Mesenchymal stem cell (in vitro differentiated cells and primary cell): ENCODE measurements around the gene RMND5A.

ENCODE experiments used
- DNase-seq: peaks from one replicate; pipeline ENCODE4 v3.0.0-alpha.2; 2013
- H2AFZ ChIP-seq: one replicate; pipeline ENCODE4 v1.6.1; 2013; ENCODE audit warnings: low read depth, mild to moderate bottlenecking, control low read depth, inconsistent platforms, low read length, moderate library complexity
- H2AK5ac ChIP-seq: 2 replicates; pipeline ENCODE4 v1.6.1; 2013; ENCODE audit warnings: low read length, moderate library complexity, mild to moderate bottlenecking, inconsistent platforms; ENCODE audit not compliant: severe bottlenecking
- H2BK120ac ChIP-seq: one replicate; pipeline ENCODE4 v1.6.1; 2013; ENCODE audit warnings: low read depth, mild to moderate bottlenecking, inconsistent platforms, low read length, moderate library complexity
- H2BK12ac ChIP-seq, 2 experiments: one replicate each; pipeline ENCODE4 v1.6.1; 2013; ENCODE audit warnings: inconsistent platforms in 2 of 2, low read length in 2 of 2, mild to moderate bottlenecking in 2 of 2, moderate library complexity in 2 of 2, control low read depth in 1 of 2
- H2BK15ac ChIP-seq: one replicate; pipeline ENCODE4 v1.6.1; 2013; ENCODE audit warnings: mild to moderate bottlenecking, low read depth, inconsistent platforms; ENCODE audit not compliant: poor library complexity, severe bottlenecking
- H2BK5ac ChIP-seq: 2 replicates; pipeline ENCODE4 v1.6.1; 2013; ENCODE audit warnings: low read depth, mild to moderate bottlenecking, low read length, control low read depth, inconsistent platforms; ENCODE audit not compliant: poor library complexity, severe bottlenecking
- H3K14ac ChIP-seq, 2 experiments: one replicate each; pipeline ENCODE4 v1.6.1; 2013; ENCODE audit warnings: inconsistent platforms in 2 of 2, low read length in 2 of 2, control low read depth in 1 of 2, mild to moderate bottlenecking in 1 of 2, moderate library complexity in 1 of 2
- H3K18ac ChIP-seq, 2 experiments: one replicate each; pipeline ENCODE4 v1.6.1; 2013; ENCODE audit warnings: inconsistent platforms in 2 of 2, low read length in 2 of 2, control low read depth in 1 of 2, low read depth in 1 of 2, mild to moderate bottlenecking in 1 of 2
- H3K23ac ChIP-seq, 2 experiments: one replicate each; pipeline ENCODE4 v1.6.1; 2013; ENCODE audit warnings: inconsistent platforms in 2 of 2, low read length in 2 of 2, mild to moderate bottlenecking in 2 of 2, moderate library complexity in 2 of 2, control low read depth in 1 of 2
- H3K27ac ChIP-seq: 2 replicates; pipeline ENCODE4 v1.5.1; 2013; ENCODE audit warnings: mild to moderate bottlenecking, moderate library complexity, low read length, control low read depth, inconsistent platforms; ENCODE audit not compliant: poor library complexity, severe bottlenecking
- H3K27me3 ChIP-seq, 2 experiments: 2 replicates each; pipeline versions ENCODE4 v1.6.1 to v1.7.0; 2013; ENCODE audit warnings: low read length in 2 of 2, mild to moderate bottlenecking in 2 of 2, moderate library complexity in 2 of 2, control low read depth in 1 of 2, inconsistent platforms in 1 of 2; ENCODE audit not compliant: control insufficient read depth in 1 of 2, insufficient read depth in 1 of 2
- H3K36me3 ChIP-seq, 2 experiments: 2 replicates each; pipeline versions ENCODE4 v1.6.1 to v1.7.0; 2013; ENCODE audit warnings: low read length in 2 of 2, control low read depth in 1 of 2, inconsistent platforms in 1 of 2, low read depth in 1 of 2, mild to moderate bottlenecking in 1 of 2; ENCODE audit not compliant: insufficient read depth in 2 of 2, control insufficient read depth in 1 of 2
- H3K4ac ChIP-seq, 2 experiments: one replicate each; pipeline ENCODE4 v1.6.1; 2013; ENCODE audit warnings: inconsistent platforms in 2 of 2, low read length in 2 of 2, mild to moderate bottlenecking in 2 of 2, moderate library complexity in 2 of 2, control low read depth in 1 of 2, low read depth in 1 of 2
- H3K4me1 ChIP-seq: 2 replicates; pipeline ENCODE4 v1.6.1; 2013; ENCODE audit warnings: low read depth, low read length, control low read depth; ENCODE audit not compliant: control insufficient read depth, insufficient read depth
- H3K4me2 ChIP-seq: 2 replicates; pipeline ENCODE4 v1.6.1; 2013; ENCODE audit warnings: low read length, mild to moderate bottlenecking, inconsistent platforms; ENCODE audit not compliant: poor library complexity, severe bottlenecking
- H3K4me3 ChIP-seq, 2 experiments: 2 replicates each; pipeline versions ENCODE4 v1.5.1 to v1.7.0; 2013; ENCODE audit warnings: low read length in 2 of 2, mild to moderate bottlenecking in 2 of 2, control low read depth in 1 of 2, low read depth in 1 of 2; ENCODE audit not compliant: insufficient read depth in 1 of 2
- H3K79me1 ChIP-seq: replicated peaks from 2 replicates; pipeline ENCODE4 v1.6.1; 2013; ENCODE audit warnings: mild to moderate bottlenecking, control low read depth, low read length, inconsistent platforms; ENCODE audit not compliant: poor library complexity, severe bottlenecking
- H3K9ac ChIP-seq: 2 replicates; pipeline ENCODE4 v1.7.0; 2013; ENCODE audit warnings: mild to moderate bottlenecking, low read length, moderate library complexity
- H3K9me3 ChIP-seq: 2 replicates; pipeline ENCODE4 v1.7.0; 2013; ENCODE audit warnings: mild to moderate bottlenecking, low read length; ENCODE audit not compliant: control insufficient read depth
- H4K8ac ChIP-seq: one replicate; pipeline ENCODE4 v1.6.1; 2013; ENCODE audit warnings: inconsistent platforms, mild to moderate bottlenecking, low read length, moderate library complexity
- H4K91ac ChIP-seq: one replicate; pipeline ENCODE4 v1.6.1; 2013; ENCODE audit warnings: mild to moderate bottlenecking, low read length, inconsistent platforms
- WGBS: methylation state at CpG from one replicate; pipeline ENCODE4 v1.1.7; 2013; ENCODE audit warnings: mixed read lengths; 5-methylcytosine and 5-hydroxymethylcytosine counted together

RMND5A gene

GRCh38 chr2:86793752-86794151 lies 73.7 kb downstream of the RMND5A start:
- no peak overlapping the region for H3K4me2 ChIP-seq
- H2BK12ac ChIP-seq = no peak overlapping the region
- H2BK5ac ChIP-seq = no peak overlapping the region
- H3K27ac ChIP-seq = no peak overlapping the region
- H3K14ac ChIP-seq = no peak overlapping the region
- no peak overlapping the region for H2BK120ac ChIP-seq
- no peak overlapping the region for H3K4me3 ChIP-seq
- no peak overlapping the region for H2BK15ac ChIP-seq
- no peak overlapping the region for H3K18ac ChIP-seq
- no peak overlapping the region for H3K4ac ChIP-seq
- whole genome bisulfite sequencing = 70% methylated on average over 4 of the region's 4 CpGs
- H3K23ac ChIP-seq = no peak overlapping the region
- peaks cover 61 to 71% of the 10 kb centered on the region in 2 experiments for H3K27me3 ChIP-seq
- H3K79me1 ChIP-seq = no peaks in the 10 kb centered on the region
- no peaks in the 10 kb centered on the region for H3K36me3 ChIP-seq
- DNase-seq = no peak
- peaks cover 22% of the 10 kb centered on the region for H3K9me3 ChIP-seq
- peaks cover 17% of the 10 kb centered on the region for H3K4me1 ChIP-seq
- peak overlapping the region; percentile 15 for H4K91ac ChIP-seq
- no peak overlapping the region for H3K9ac ChIP-seq
- no peak overlapping the region for H2AK5ac ChIP-seq
- H2AFZ ChIP-seq = no peak overlapping the region
- H4K8ac ChIP-seq = no peak overlapping the region

- H2BK15ac ChIP-seq = no peak overlapping the region
- H3K9ac ChIP-seq = no peak overlapping the region
- no peak overlapping the region for H3K4me2 ChIP-seq
- H3K18ac ChIP-seq = no peak overlapping the region
- no peak overlapping the region for H2BK5ac ChIP-seq
- H3K9me3 ChIP-seq = peaks cover 22% of the 10 kb centered on the region
- H3K27ac ChIP-seq = no peak overlapping the region
- H4K8ac ChIP-seq = no peak overlapping the region
- no peak overlapping the region for H2AFZ ChIP-seq
- H3K36me3 ChIP-seq = no peaks in the 10 kb centered on the region
- no peak overlapping the region for H3K4ac ChIP-seq
- H4K91ac ChIP-seq = no peak overlapping the region
- no peak overlapping the region for H3K4me3 ChIP-seq
- H2AK5ac ChIP-seq = no peak overlapping the region
- no peak for DNase-seq
- no peak overlapping the region for H3K14ac ChIP-seq
- H3K79me1 ChIP-seq = no peaks in the 10 kb centered on the region
- no peak overlapping the region for H2BK12ac ChIP-seq
- peaks cover 15% of the 10 kb centered on the region for H3K4me1 ChIP-seq
- peaks cover 50 to 59% of the 10 kb centered on the region in 2 experiments for H3K27me3 ChIP-seq
- no peak overlapping the region for H2BK120ac ChIP-seq
- H3K23ac ChIP-seq = no peak overlapping the region
- WGBS = 82% methylated on average over 2 of the region's 2 CpGs
These were observed 74.8 kb downstream of the RMND5A start for GRCh38 chr2:86794861-86795260.

GRCh38 chr2:86800856-86801567 lies 80.9 kb downstream of the RMND5A start:
- no peak overlapping the region for H2BK5ac ChIP-seq

GRCh38 chr2:86806059-86806857 lies 86.2 kb downstream of the RMND5A start:
- Histone ChIP-seq H3K27ac (no peak overlapping the region), H3K9ac (no peak overlapping the region), H3K23ac (no peak overlapping the region), H3K79me1 (no peaks in the 10 kb centered on the region), H2BK12ac (no peak overlapping the region), H4K91ac (no peak overlapping the region), H3K18ac (no peak overlapping the region), H3K9me3 (no peaks in the 10 kb centered on the region), H2BK15ac (no peak overlapping the region), H2AK5ac (no peak overlapping the region), H3K4me3 (no peak overlapping the region), H3K36me3 (no peaks in the 10 kb centered on the region), H3K27me3 (peaks cover 5 to 26% of the 10 kb centered on the region in 2 experiments), H3K4me2 (no peak overlapping the region), H3K14ac (no peak overlapping the region), H2BK120ac (no peak overlapping the region), H4K8ac (no peak overlapping the region), H2AFZ (no peak overlapping the region), H3K4ac (no peak overlapping the region), H2BK5ac (no peak overlapping the region), H3K4me1 (peaks cover 16% of the 10 kb centered on the region)
- no peak for DNase-seq
- WGBS = 90% methylated on average over 17 of the region's 21 CpGs

More at GRCh38 chr2:86800856-86801567, 80.9 kb downstream of the RMND5A start:
- Histone ChIP-seq H3K9me3 (peaks cover 15% of the 10 kb centered on the region), H3K4me2 (no peak overlapping the region), H4K91ac (no peak overlapping the region), H2AFZ (no peak overlapping the region), H2BK12ac (no peak overlapping the region), H3K36me3 (no peaks in the 10 kb centered on the region), H3K9ac (no peak overlapping the region), H3K14ac (no peak overlapping the region), H3K4me1 (no peaks in the 10 kb centered on the region), H3K4me3 (no peak overlapping the region), H3K27ac (no peak overlapping the region), H3K23ac (no peak overlapping the region), H3K4ac (no peak overlapping the region), H4K8ac (no peak overlapping the region), H3K18ac (no peak overlapping the region), H2AK5ac (no peak overlapping the region), H2BK15ac (no peak overlapping the region), H3K27me3 (peaks cover 8 to 12% of the 10 kb centered on the region in 2 experiments), H3K79me1 (no peaks in the 10 kb centered on the region), H2BK120ac (no peak overlapping the region)
- WGBS = 81% methylated on average over 2 of the region's 2 CpGs
- DNase-seq = no peak
